Adrenal gland (tissue), 12 donors: ENCODE results near the gene FBXO2. TPM values are rescaled to one million over a fixed set of nuclear protein-coding genes. Genes with fewer than 3 reads are reported as not detected.

Experiments used
- DNase-seq, 7 donors: peaks; one replicate each; pipeline ENCODE4 v3.0.0-alpha.2; 2019 to 2020
- H3K27ac ChIP-seq, 5 donors: fragments of 200-600 bp; sonication (generic) in 4 of 5; 1 replicate in 3 of 5; 2 replicates in 2 of 5; pipeline versions ENCODE4 v1.5.1 to v1.8.0; 2016 to 2020; ENCODE audit warnings: mild to moderate bottlenecking in 1 of 5
- H3K27me3 ChIP-seq: fragments of 200-600 bp; 2 replicates; pipeline ENCODE4 v1.8.0; 2021
- H3K36me3 ChIP-seq, 2 donors: fragments of 200-600 bp; replicated peaks in 1 of 2; 1 replicate in 1 of 2; 2 replicates in 1 of 2; pipeline versions ENCODE4 v1.5.1 to v1.8.0; 2018 to 2022
- H3K4me1 ChIP-seq, 2 donors: fragments of 200-600 bp; replicated peaks in 1 of 2; 1 replicate in 1 of 2; 2 replicates in 1 of 2; pipeline versions ENCODE4 v1.5.1 to v1.8.0; 2018 to 2021
- H3K4me3 ChIP-seq, 4 donors: fragments of 200-600 bp; sonication (generic) in 3 of 4; one replicate each; pipeline ENCODE4 v1.5.1; 2016 to 2018
- H3K9me3 ChIP-seq, 3 donors: fragments of 200-600 bp; sonication (generic) in 1 of 3; replicated peaks in 1 of 3; 1 replicate in 2 of 3; 2 replicates in 1 of 3; pipeline versions ENCODE4 v1.5.1 to v1.8.0; 2016 to 2021
- POLR2A ChIP-seq, 2 donors: fragments of 450-650 bp; IDR thresholded peaks; one replicate each; pipeline ENCODE4 v1.6.1; 2017; ENCODE audit warnings: antibody characterized with exemption in 2 of 2, mild to moderate bottlenecking in 2 of 2, moderate library complexity in 1 of 2
- whole genome bisulfite sequencing, 4 donors: extraction: QIAGEN DNeasy Blood & Tissue Kit in 2 of 4; methylation state at CpG; one replicate each; pipeline versions ENCODE4 v1.1.5 to v1.1.7; 2013 to 2017; 5-methylcytosine and 5-hydroxymethylcytosine counted together
- intact Hi-C, 2 donors: fragments of 100-400 bp; cut with DNase I; formaldehyde crosslinking; loops; one replicate each; pipeline versions ENCODE4 v1.14.1 to v1.15.0; 2022 to 2023
- polyA plus RNA-seq, 3 donors: library from polyadenylated mRNA; stranded (reverse); fragments of 200-250 nt in 2 of 3; fragments of 350-450 nt in 1 of 3; fragmentation: Illumina TruSeq in 1 of 3; extraction: RNeasy Lipid Tissue Mini Kit (QIAGEN cat#74804) in 1 of 3; gene quantifications; one replicate each; pipeline ENCODE4 v1.2.3, GENCODE V29; 2013 to 2014
- total RNA-seq, 9 donors: library from RNA; depleted of rRNA in 4 of 9; stranded (reverse); fragments of >200 nt in 4 of 9; fragments of 120-200 nt in 1 of 9; fragmentation: NEBNext Ultra II Directional in 1 of 9; extraction: Animal tissue kit (Norgen Biotek cat#: 25700) in 1 of 9; gene quantifications; one replicate each; pipeline versions ENCODE4 v1.1.0 to v1.2.4, GENCODE V29; 2013 to 2023
- TF ChIP-seq, protein P1 (sequence below), 6 experiments: fragments of 450-650 bp in 4 of 6; fragments of 200-600 bp in 2 of 6; sonication (generic) in 1 of 6; IDR thresholded peaks; 1 replicate in 5 of 6; 2 replicates in 1 of 6; pipeline versions ENCODE4 v1.5.1 to v1.8.0; 2016 to 2021; ENCODE audit warnings: antibody characterized with exemption in 6 of 6, mild to moderate bottlenecking in 2 of 6, moderate library complexity in 1 of 6
- donor health status: healthy with polysubstance abuse.
- donor health status: Bipolar disorder and iron deficiency.
- donor health status: DM: yes; HTN: yes; CAD: no.
- donor health status: DM: no; HTN: no; CAD: no.
- donor health status: DM: no; HTN: no; CAD: no.
- donor health status: DM: yes; HTN: yes; CAD: no.

Gene FBXO2
- total and polyA plus RNA-seq, 12 donors: 2.5 to 86.6 (median 30.2) TPM

DNA sequence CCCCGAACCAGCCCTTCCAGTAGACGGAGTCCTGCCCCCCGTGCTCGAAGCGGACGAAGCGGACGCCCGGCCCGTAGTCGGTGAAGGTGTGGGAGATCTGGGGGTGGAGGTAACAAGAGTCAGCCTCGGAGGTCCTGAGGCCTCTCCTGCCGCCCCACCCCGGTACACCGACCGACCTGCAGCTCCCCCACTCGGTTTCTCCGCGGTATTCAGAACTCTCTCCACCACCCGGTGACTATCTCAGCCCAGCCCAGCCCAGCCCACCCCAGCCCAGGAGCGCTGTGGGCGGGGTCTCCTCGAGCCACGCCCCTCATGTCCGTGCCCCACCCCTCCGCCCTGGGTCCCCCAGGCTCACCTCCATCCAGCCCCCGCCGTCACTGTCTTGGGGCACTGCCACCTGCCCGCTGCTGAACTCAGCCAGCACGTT lies 5.5 kb downstream of the FBXO2 start:
- Histone ChIP-seq H3K4me1 (peaks cover 13 to 28% of the 10 kb centered on the region in 2 donors), H3K36me3 (no peaks in the 10 kb centered on the region), H3K27me3 (no peaks in the 10 kb centered on the region), H3K4me3 (peak overlapping the region in 1 of 4 donors; percentile 12), H3K9me3 (no peaks in the 10 kb centered on the region), H3K27ac (peak overlapping the region in 1 of 5 donors; percentile 31)
- peak in 4 of 7 donors; percentile 29 to 48 (median 39) for DNase-seq
- intact Hi-C loops: loop anchor here in 1 of 2 donors (10.0 kb wide), 1 partner anchor 604 kb away; the partner anchor contains the start of gene MASP2
- TF ChIP-seq POLR2A (IDR thresholded peaks at IDR 0.05): no peak
- TF ChIP-seq, protein P1, sequence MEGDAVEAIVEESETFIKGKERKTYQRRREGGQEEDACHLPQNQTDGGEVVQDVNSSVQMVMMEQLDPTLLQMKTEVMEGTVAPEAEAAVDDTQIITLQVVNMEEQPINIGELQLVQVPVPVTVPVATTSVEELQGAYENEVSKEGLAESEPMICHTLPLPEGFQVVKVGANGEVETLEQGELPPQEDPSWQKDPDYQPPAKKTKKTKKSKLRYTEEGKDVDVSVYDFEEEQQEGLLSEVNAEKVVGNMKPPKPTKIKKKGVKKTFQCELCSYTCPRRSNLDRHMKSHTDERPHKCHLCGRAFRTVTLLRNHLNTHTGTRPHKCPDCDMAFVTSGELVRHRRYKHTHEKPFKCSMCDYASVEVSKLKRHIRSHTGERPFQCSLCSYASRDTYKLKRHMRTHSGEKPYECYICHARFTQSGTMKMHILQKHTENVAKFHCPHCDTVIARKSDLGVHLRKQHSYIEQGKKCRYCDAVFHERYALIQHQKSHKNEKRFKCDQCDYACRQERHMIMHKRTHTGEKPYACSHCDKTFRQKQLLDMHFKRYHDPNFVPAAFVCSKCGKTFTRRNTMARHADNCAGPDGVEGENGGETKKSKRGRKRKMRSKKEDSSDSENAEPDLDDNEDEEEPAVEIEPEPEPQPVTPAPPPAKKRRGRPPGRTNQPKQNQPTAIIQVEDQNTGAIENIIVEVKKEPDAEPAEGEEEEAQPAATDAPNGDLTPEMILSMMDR (IDR thresholded peaks at IDR 0.05): no peak
- WGBS, 4 donors: 24 to 45% (median 32%) methylated on average over 11 to 30 of the region's 30 CpGs

DNA sequence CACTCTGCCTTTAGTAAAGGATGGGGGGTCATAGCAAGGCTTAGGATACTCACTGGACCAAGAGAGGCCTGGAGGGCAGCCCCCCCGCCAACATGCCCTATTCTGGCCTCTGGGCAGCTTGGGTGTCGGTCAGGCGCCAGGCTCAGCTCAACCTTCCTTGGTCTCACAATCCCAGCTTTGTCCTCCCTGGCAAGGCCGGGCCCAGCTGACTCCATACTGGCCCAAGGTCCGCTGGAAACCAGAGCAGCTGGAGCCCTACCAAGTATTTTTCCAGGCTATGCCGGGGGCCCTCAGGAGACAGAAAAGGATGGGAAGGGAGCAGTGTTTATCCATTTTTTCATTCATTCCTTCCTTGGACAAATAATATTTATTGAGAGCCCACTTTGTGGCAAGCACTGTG lies 6.2 kb downstream of the FBXO2 start:
- Histone ChIP-seq H3K27me3 (no peaks in the 10 kb centered on the region), H3K27ac (peak overlapping the region in 1 of 5 donors; percentile 31), H3K9me3 (no peaks in the 10 kb centered on the region), H3K36me3 (no peaks in the 10 kb centered on the region), H3K4me1 (peaks cover 13 to 28% of the 10 kb centered on the region in 2 donors), H3K4me3 (no peak overlapping the region)
- intact Hi-C loops: loop anchor here in 1 of 2 donors (10.0 kb wide), 1 partner anchor 603 kb away; the partner anchor contains the start of gene MASP2
- 16 to 44% (median 33%) methylated on average over 3 to 6 of the region's 6 CpGs for WGBS, 4 donors
- TF ChIP-seq, protein P1 (IDR thresholded peaks at IDR 0.05): no peak
- no peak for TF ChIP-seq POLR2A (IDR thresholded peaks at IDR 0.05)
- DNase-seq: peak in 6 of 7 donors; percentile 64 to 73 (median 70)

DNA sequence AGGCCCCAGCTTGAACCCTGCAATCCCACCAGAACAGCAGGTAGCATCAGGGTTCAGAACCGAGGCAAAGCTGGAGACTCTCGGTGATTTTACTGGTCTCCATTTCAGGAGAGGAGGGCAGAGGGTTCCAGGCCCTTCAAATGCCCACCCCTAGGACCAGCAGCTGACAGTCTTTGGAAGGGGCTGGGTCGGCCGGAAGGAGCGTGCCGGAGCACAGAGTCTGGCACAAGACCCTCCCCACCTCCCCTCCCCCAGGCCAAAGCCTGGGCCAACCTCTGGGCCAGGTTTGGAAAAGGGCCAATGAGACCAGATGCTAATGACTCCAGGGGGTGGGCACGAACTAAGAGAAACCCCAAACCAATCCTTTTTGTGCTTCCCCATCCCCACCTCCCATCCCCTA lies 6.9 kb downstream of the FBXO2 start:
- DNase-seq: no peak

DNA sequence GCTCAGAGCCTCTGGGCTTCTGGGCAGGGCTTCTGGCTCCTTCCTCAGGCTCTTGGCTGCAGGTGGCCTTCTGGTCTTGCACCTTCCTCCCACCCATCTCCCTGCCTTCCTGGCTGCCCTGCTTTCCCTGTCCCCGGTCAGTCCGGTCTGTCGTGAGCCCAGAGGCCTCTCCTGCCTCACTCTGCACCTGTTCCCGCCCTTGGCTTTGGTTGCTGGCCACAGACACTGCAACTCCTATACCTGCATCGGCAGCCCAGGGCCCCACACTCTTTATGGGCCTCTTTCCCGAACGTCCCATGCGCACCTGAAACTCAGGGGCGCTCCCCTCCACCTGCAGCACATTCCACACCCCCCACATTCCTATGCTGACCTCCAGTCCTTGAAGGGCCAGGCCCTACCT lies 7.9 kb downstream of the FBXO2 start:
- Histone ChIP-seq H3K9me3 (no peaks in the 10 kb centered on the region), H3K4me3 (no peak overlapping the region), H3K27me3 (no peaks in the 10 kb centered on the region), H3K36me3 (no peaks in the 10 kb centered on the region), H3K27ac (no peak overlapping the region), H3K4me1 (peaks cover 13 to 28% of the 10 kb centered on the region in 2 donors)
- intact Hi-C loops: loop anchor here in 1 of 2 donors (10.0 kb wide), 1 partner anchor 602 kb away; the partner anchor contains the start of gene MASP2
- no peak for DNase-seq
- TF ChIP-seq, protein P1 (IDR thresholded peaks at IDR 0.05): no peak
- TF ChIP-seq POLR2A (IDR thresholded peaks at IDR 0.05): no peak
- 84 to 90% (median 84%) methylated on average over 9 of the region's 9 CpGs for WGBS, 4 donors

More for the DNA sequence above, 6.9 kb downstream of the FBXO2 start:
- intact Hi-C loops: loop anchor here in 1 of 2 donors (10.0 kb wide), 1 partner anchor 603 kb away; the partner anchor contains the start of gene MASP2
- TF ChIP-seq, protein P1 (IDR thresholded peaks at IDR 0.05): no peak
- no peak for TF ChIP-seq POLR2A (IDR thresholded peaks at IDR 0.05)
- peaks cover 13 to 28% of the 10 kb centered on the region in 2 donors for H3K4me1 ChIP-seq
- H3K27me3 ChIP-seq: no peaks in the 10 kb centered on the region
- H3K9me3 ChIP-seq: no peaks in the 10 kb centered on the region
- no peak overlapping the region for H3K27ac ChIP-seq
- 85 to 93% (median 89%) methylated on average over 7 of the region's 7 CpGs for WGBS, 4 donors
- no peaks in the 10 kb centered on the region for H3K36me3 ChIP-seq
- H3K4me3 ChIP-seq: no peak overlapping the region
